ENCODE data around the gene LRRFIP2. TPM values are rescaled to one million over a fixed set of nuclear protein-coding genes. Genes with fewer than 3 reads are reported as not detected.

Gene LRRFIP2
- total RNA-seq, 1 experiment from 2014 or later = 47.1 TPM

DNA sequence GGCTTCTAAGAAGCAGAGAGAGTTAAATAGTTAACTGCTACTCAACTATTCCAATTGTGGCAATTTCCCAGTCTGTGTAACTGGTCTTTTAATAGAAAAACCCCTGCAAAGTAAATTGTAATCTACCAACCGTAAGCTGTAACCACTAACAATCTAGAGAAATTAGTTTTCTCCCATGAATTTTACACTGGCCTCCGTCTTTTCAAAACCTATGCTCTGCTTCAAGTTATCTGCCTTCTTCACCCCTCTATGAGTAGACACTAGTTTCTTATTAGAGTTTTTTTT, 42.6 kb downstream of the LRRFIP2 start:
- H3K36me3 Mint-ChIP-seq (ENCODE audit: insufficient read depth, unreplicated experiment) = peaks cover 5% of the 10 kb centered on the region
- no peaks in the 10 kb centered on the region for H3K9me3 Mint-ChIP-seq (ENCODE audit: unreplicated experiment)
- TF ChIP-seq CTCF (IDR thresholded peaks at IDR 0.05; ENCODE audit: insufficient read depth in 1 of 2, low read depth in 1 of 2, low read length in 1 of 2, severe bottlenecking in 1 of 2, unreplicated experiment in 1 of 2) = no peak
- intact Hi-C loops (cut with micrococcal nuclease; ENCODE audit: unreplicated experiment) = no loop called here
- ChIA-PET POLR2A (no interaction called here), CTCF (no interaction called here)
- no peaks in the 10 kb centered on the region for H3K36me3 ChIP-seq (ENCODE audit: control insufficient read depth, insufficient read depth, low read length)
- no peak for DNase-seq
- H3K4me3 Mint-ChIP-seq (ENCODE audit: unreplicated experiment) = no peak overlapping the region
- H3K4me1 Mint-ChIP-seq (ENCODE audit: low read depth, unreplicated experiment) = peaks cover 16% of the 10 kb centered on the region
- no TSS peak for BruUV-seq (replicated peaks)
- no peaks in the 10 kb centered on the region for H3K27me3 Mint-ChIP-seq (ENCODE audit: insufficient read depth, unreplicated experiment)
- no peaks in the 10 kb centered on the region for H3K9me3 ChIP-seq
- peaks cover 11% of the 10 kb centered on the region for H3K4me1 ChIP-seq
- no peak overlapping the region for H3K4me3 ChIP-seq (ENCODE audit: low read depth, low read length)
- H3K27ac Mint-ChIP-seq (ENCODE audit: unreplicated experiment) = no peak overlapping the region
- H3K27me3 ChIP-seq (replicated peaks; ENCODE audit: control insufficient read depth, insufficient read depth, low read length) = no peaks in the 10 kb centered on the region

GRCh38 chr3:37130984-37131859, 43.2 kb downstream of the LRRFIP2 start:
- H3K4me3 Mint-ChIP-seq (ENCODE audit: unreplicated experiment) = no peak overlapping the region
- BruUV-seq (replicated peaks) = no TSS peak
- peaks cover 10% of the 10 kb centered on the region for H3K36me3 Mint-ChIP-seq (ENCODE audit: insufficient read depth, unreplicated experiment)
- H3K4me1 Mint-ChIP-seq (ENCODE audit: low read depth, unreplicated experiment) = peaks cover 16% of the 10 kb centered on the region
- no peak overlapping the region for H3K4me3 ChIP-seq (ENCODE audit: low read depth, low read length)
- no peaks in the 10 kb centered on the region for H3K9me3 Mint-ChIP-seq (ENCODE audit: unreplicated experiment)
- H3K36me3 ChIP-seq (ENCODE audit: control insufficient read depth, insufficient read depth, low read length) = no peaks in the 10 kb centered on the region
- no peak overlapping the region for H3K27ac Mint-ChIP-seq (ENCODE audit: unreplicated experiment)
- intact Hi-C loops (cut with micrococcal nuclease; ENCODE audit: unreplicated experiment) = no loop called here
- H3K9me3 ChIP-seq = no peaks in the 10 kb centered on the region
- no peak for DNase-seq
- no peak for TF ChIP-seq CTCF (IDR thresholded peaks at IDR 0.05; ENCODE audit: insufficient read depth in 1 of 2, low read depth in 1 of 2, low read length in 1 of 2, severe bottlenecking in 1 of 2, unreplicated experiment in 1 of 2)
- CTCF ChIA-PET = no interaction called here
- peaks cover 11% of the 10 kb centered on the region for H3K4me1 ChIP-seq
- POLR2A ChIA-PET = no interaction called here
- H3K27me3 Mint-ChIP-seq (ENCODE audit: insufficient read depth, unreplicated experiment) = no peaks in the 10 kb centered on the region
- H3K27me3 ChIP-seq (replicated peaks; ENCODE audit: control insufficient read depth, insufficient read depth, low read length) = no peaks in the 10 kb centered on the region

- H3K9me3 Mint-ChIP-seq (ENCODE audit: unreplicated experiment) = no peaks in the 10 kb centered on the region
- H3K27ac Mint-ChIP-seq (ENCODE audit: unreplicated experiment) = no peak overlapping the region
- H3K4me3 Mint-ChIP-seq (ENCODE audit: unreplicated experiment) = no peak overlapping the region
- H3K4me3 ChIP-seq (ENCODE audit: low read depth, low read length) = no peak overlapping the region
- H3K36me3 Mint-ChIP-seq (ENCODE audit: insufficient read depth, unreplicated experiment) = peaks cover 11% of the 10 kb centered on the region
- H3K4me1 ChIP-seq = peaks cover 11% of the 10 kb centered on the region
- DNase-seq = no peak
- intact Hi-C loops (cut with micrococcal nuclease; ENCODE audit: unreplicated experiment) = no loop called here
- H3K27me3 ChIP-seq (replicated peaks; ENCODE audit: control insufficient read depth, insufficient read depth, low read length) = no peaks in the 10 kb centered on the region
- H3K4me1 Mint-ChIP-seq (ENCODE audit: low read depth, unreplicated experiment) = peaks cover 16% of the 10 kb centered on the region
- no peaks in the 10 kb centered on the region for H3K36me3 ChIP-seq (ENCODE audit: control insufficient read depth, insufficient read depth, low read length)
- ChIA-PET POLR2A (no interaction called here), CTCF (no interaction called here)
- no TSS peak for BruUV-seq (replicated peaks)
- TF ChIP-seq CTCF (IDR thresholded peaks at IDR 0.05; ENCODE audit: insufficient read depth in 1 of 2, low read depth in 1 of 2, low read length in 1 of 2, severe bottlenecking in 1 of 2, unreplicated experiment in 1 of 2) = no peak
- no peaks in the 10 kb centered on the region for H3K9me3 ChIP-seq
- no peaks in the 10 kb centered on the region for H3K27me3 Mint-ChIP-seq (ENCODE audit: insufficient read depth, unreplicated experiment)
Observed at GRCh38 chr3:37130448-37130847, 43.9 kb downstream of the LRRFIP2 start.

All from Caco-2 (cell line).